IMR-90 (cell line): ENCODE data around the gene GLS. TPM values are rescaled to one million over a fixed set of nuclear protein-coding genes. Genes with fewer than 3 reads are reported as not detected.

Source experiments
- ATAC-seq: fragments of 200-7000 bp; cut with Tn5 transposase; 2 replicates; pipeline ENCODE4 v1.9.1; 2020; ENCODE audit warnings: low read depth, mild to moderate bottlenecking, moderate library complexity
- BruUV-seq: library from RNA; stranded (reverse); fragments of 400-500 nt; replicated peaks from 2 replicates; lab custom pipeline; 2021; lab: Mats Ljungman, UMichigan
- CTCF ChIA-PET: fragments of 300-600 bp; formaldehyde crosslinking; extraction: SDS; loops from one replicate; lab custom pipeline; 2021; ENCODE audit warnings: antibody characterized with exemption; lab: Yijun Ruan, JAX
- POLR2A ChIA-PET: fragments of 300-600 bp; sonication (Branson Sonifier 250); formaldehyde crosslinking; loops from one replicate; lab custom pipeline; 2022; ENCODE audit warnings: antibody characterized with exemption; ENCODE audit not compliant: unreplicated experiment; lab: Charles Lee
- DNase-seq: peaks from one replicate; pipeline ENCODE4 v3.0.0; 2013
- H2AFZ ChIP-seq: replicated peaks from 2 replicates; pipeline ENCODE3; 2013; ENCODE audit warnings: low read length, mild to moderate bottlenecking; ENCODE audit not compliant: poor library complexity
- H2AK5ac ChIP-seq: 2 replicates; pipeline ENCODE4 v1.6.1; 2013; ENCODE audit warnings: low read depth, low read length, inconsistent platforms
- H2AK9ac ChIP-seq: replicated peaks from 2 replicates; pipeline ENCODE3; 2013; ENCODE audit warnings: mild to moderate bottlenecking, low read depth, low read length, moderate library complexity; ENCODE audit not compliant: poor library complexity
- H2BK120ac ChIP-seq: 2 replicates; pipeline ENCODE4 v1.6.1; 2013; ENCODE audit warnings: low read depth, low read length, inconsistent platforms
- H2BK15ac ChIP-seq: 3 replicates; pipeline ENCODE4 v1.6.1; 2013; ENCODE audit warnings: low read depth, low read length, inconsistent platforms
- H2BK20ac ChIP-seq: 2 replicates; pipeline ENCODE4 v1.6.1; 2013; ENCODE audit warnings: low read depth, mild to moderate bottlenecking, inconsistent platforms, low read length, moderate library complexity
- H2BK5ac ChIP-seq: 2 replicates; pipeline ENCODE4 v1.6.1; 2013; ENCODE audit warnings: mild to moderate bottlenecking, low read depth, low read length, inconsistent platforms; ENCODE audit not compliant: poor library complexity, severe bottlenecking
- H3K14ac ChIP-seq: replicated peaks from 2 replicates; pipeline ENCODE4 v1.6.1; 2013; ENCODE audit warnings: low read depth, low read length, inconsistent platforms
- H3K18ac ChIP-seq: 2 replicates; pipeline ENCODE4 v1.6.1; 2013; ENCODE audit warnings: low read depth, low read length, control low read depth
- H3K23ac ChIP-seq: 2 replicates; pipeline ENCODE4 v1.6.1; 2013; ENCODE audit warnings: low read depth, low read length, inconsistent platforms
- H3K27ac ChIP-seq: 2 replicates; pipeline ENCODE4 v1.5.1; 2013; ENCODE audit warnings: mild to moderate bottlenecking, control low read depth, low read length; ENCODE audit not compliant: insufficient read depth
- H3K27me3 ChIP-seq: 2 replicates; pipeline ENCODE4 v1.6.1; 2013; ENCODE audit warnings: low read length; ENCODE audit not compliant: control insufficient read depth, insufficient read depth
- H3K36me3 ChIP-seq: 2 replicates; pipeline ENCODE4 v1.6.1; 2013; ENCODE audit warnings: low read length, mixed read lengths; ENCODE audit not compliant: control insufficient read depth, insufficient read depth
- H3K4ac ChIP-seq: 2 replicates; pipeline ENCODE4 v1.6.1; 2013; ENCODE audit warnings: low read depth, low read length, inconsistent platforms
- H3K4me1 ChIP-seq: 2 replicates; pipeline ENCODE4 v1.6.1; 2013; ENCODE audit warnings: low read length, mixed read lengths; ENCODE audit not compliant: control insufficient read depth, insufficient read depth
- H3K4me2 ChIP-seq: 2 replicates; pipeline ENCODE4 v1.6.1; 2013; ENCODE audit warnings: low read depth, mild to moderate bottlenecking, control low read depth, low read length, moderate library complexity
- H3K4me3 ChIP-seq: 2 replicates; pipeline ENCODE4 v1.5.1; 2013; ENCODE audit warnings: low read depth, mild to moderate bottlenecking, control low read depth, low read length, moderate library complexity; ENCODE audit not compliant: insufficient read depth
- H3K56ac ChIP-seq: 2 replicates; pipeline ENCODE4 v1.6.1; 2013; ENCODE audit warnings: low read length, inconsistent platforms; ENCODE audit not compliant: insufficient read depth; ENCODE audit errors: extremely low read depth
- H3K79me1 ChIP-seq, 2 experiments: 2 replicates each; pipeline ENCODE4 v1.6.1; 2013; ENCODE audit warnings: low read length in 2 of 2, inconsistent platforms in 1 of 2, low read depth in 1 of 2
- H3K9ac ChIP-seq: 2 replicates; pipeline ENCODE4 v1.6.1; 2013; ENCODE audit warnings: low read depth, low read length, control low read depth
- H3K9me1 ChIP-seq: 2 replicates; pipeline ENCODE4 v1.6.1; 2013; ENCODE audit warnings: low read length, inconsistent platforms; ENCODE audit not compliant: insufficient read depth
- H3K9me3 ChIP-seq: 2 replicates; pipeline ENCODE4 v1.6.1; 2013; ENCODE audit warnings: low read length; ENCODE audit not compliant: control insufficient read depth, insufficient read depth
- H4K20me1 ChIP-seq: 2 replicates; pipeline ENCODE4 v1.6.1; 2013; ENCODE audit warnings: low read length, inconsistent platforms; ENCODE audit not compliant: insufficient read depth
- H4K5ac ChIP-seq: 2 replicates; pipeline ENCODE4 v1.6.1; 2013; ENCODE audit warnings: mild to moderate bottlenecking, low read depth, low read length, control low read depth
- H4K8ac ChIP-seq, 2 experiments: 2 replicates each; pipeline ENCODE4 v1.6.1; 2013; ENCODE audit warnings: low read depth in 2 of 2, low read length in 2 of 2, control low read depth in 1 of 2, inconsistent platforms in 1 of 2
- H4K91ac ChIP-seq: 2 replicates; pipeline ENCODE4 v1.6.1; 2013; ENCODE audit warnings: low read depth, low read length, inconsistent platforms; ENCODE audit not compliant: insufficient read depth
- FOS ChIP-seq: fragments of 150-350 bp; IDR thresholded peaks from 2 replicates; pipeline ENCODE4 v1.6.1; 2016; ENCODE audit warnings: low read depth, low read length
- WGBS, 2 experiments: methylation state at CpG; one replicate each; pipeline versions ENCODE4 v1.1.5 to v1.1.7; 2013; ENCODE audit warnings: missing lambda C conversion rate in 2 of 2; ENCODE audit not compliant: insufficient read length in 1 of 2; ENCODE audit errors: extremely low coverage in 2 of 2; 5-methylcytosine and 5-hydroxymethylcytosine counted together
- dilution Hi-C: fragments of 300-500 bp; cut with HindIII; formaldehyde crosslinking; loops from one replicate; pipeline ENCODE4 v1.14.3; 2018; ENCODE audit warnings: low sequenced_read_pairs; ENCODE audit not compliant: unreplicated experiment
- in situ Hi-C: fragments of 300-500 bp; cut with MboI; formaldehyde crosslinking; loops from 3 replicates; pipeline ENCODE4 v1.14.3; 2019; ENCODE audit warnings: low sequenced_read_pairs, inconsistent platforms, mixed read lengths
- intact Hi-C: fragments of 100-400 bp; cut with micrococcal nuclease; formaldehyde crosslinking; loops from 2 replicates; pipeline ENCODE4 v1.10.0; 2022
- polyA plus RNA-seq, 3 experiments: library from polyadenylated mRNA; depleted of rRNA; stranded (reverse); fragments of >200 nt; gene quantifications; 2 replicates each; pipeline ENCODE4 v1.2.3, GENCODE V29; 2012; ENCODE audit warnings: low replicate concordance in 1 of 3
- total RNA-seq: library from RNA; depleted of rRNA; stranded (reverse); fragments of >200 nt; gene quantifications from 2 replicates; pipeline ENCODE4 v1.2.3, GENCODE V29; 2012

Gene GLS
- total and polyA plus RNA-seq, 2 of the 4 experiments (the other 2 are of a cell fraction): 87.5 to 130 TPM

- in situ Hi-C loops: no loop called here
- Histone ChIP-seq H3K27me3 (no peaks in the 10 kb centered on the region), H2BK20ac (no peak overlapping the region), H2BK5ac (no peak overlapping the region), H3K18ac (no peak overlapping the region), H3K23ac (no peak overlapping the region), H3K9me3 (no peaks in the 10 kb centered on the region), H3K27ac (no peak overlapping the region), H3K56ac (no peak overlapping the region), H4K91ac (no peak overlapping the region), H3K4me3 (no peak overlapping the region), H3K4ac (no peak overlapping the region), H3K9ac (no peak overlapping the region), H4K5ac (no peak overlapping the region), H3K4me2 (no peak overlapping the region), H4K20me1 (no peaks in the 10 kb centered on the region), H3K79me1 (peaks cover 0 to 35% of the 10 kb centered on the region in 2 experiments), H2AK5ac (no peak overlapping the region), H3K36me3 (peaks cover 58% of the 10 kb centered on the region), H2BK15ac (no peak overlapping the region), H3K9me1 (peaks cover 7% of the 10 kb centered on the region; the same call in 1 of the 2 replicates), H3K4me1 (no peaks in the 10 kb centered on the region), H2AFZ (no peak overlapping the region), H2BK120ac (no peak overlapping the region), H4K8ac (no peak overlapping the region), H2AK9ac (no peak overlapping the region), H3K14ac (no peak overlapping the region)
- DNase-seq: no peak
- ATAC-seq: no peak
- WGBS, 2 experiments: no CpG with 5 or more reads among the region's 3 CpGs
- BruUV-seq: no TSS peak
- intact Hi-C loops: loop anchor here (5.0 kb wide), 1 partner anchor 34 kb away; no protein-coding TSS in a partner anchor
- dilution Hi-C loops: no loop called here
- TF ChIP-seq FOS: no peak
- CTCF ChIA-PET: interaction anchor here (0.6 kb wide), 1 partner anchor 10 kb away, joined by 3 read pairs; no protein-coding TSS in a partner anchor
- POLR2A ChIA-PET: no interaction called here
Measured at GRCh38 chr2:191001624-191002023, 121.0 kb downstream of the GLS start.
